GM12872 (cell line): ENCODE results near the gene OBP2A.

Source experiments
- TF ChIP-seq, protein P1 (sequence below): IDR thresholded peaks from 3 replicates; pipeline ENCODE4 v1.5.1; 2011; ENCODE audit warnings: low read depth, mild to moderate bottlenecking, low read length, moderate library complexity; ENCODE audit not compliant: insufficient read depth

Gene OBP2A

DNA sequence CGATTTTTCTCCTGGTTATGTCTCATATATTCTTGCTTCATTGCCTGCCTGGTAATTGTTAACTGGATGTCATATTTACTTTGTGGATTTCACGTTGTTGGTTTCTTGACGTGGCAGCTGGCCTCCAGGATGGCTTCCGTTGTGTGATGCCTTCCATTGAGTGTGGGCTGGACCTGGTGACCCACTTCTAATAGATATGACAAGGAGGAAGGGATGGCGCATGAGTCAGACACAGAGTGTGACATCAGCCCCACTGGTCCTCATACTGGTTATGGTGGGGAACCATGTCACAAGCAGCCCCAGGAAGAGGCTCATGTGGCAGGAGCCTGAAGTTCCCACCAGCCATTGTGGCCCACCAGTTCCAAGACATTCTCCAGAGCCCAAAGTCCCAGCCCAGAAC is 9.3 kb downstream of the OBP2A start:
- TF ChIP-seq, protein P1, sequence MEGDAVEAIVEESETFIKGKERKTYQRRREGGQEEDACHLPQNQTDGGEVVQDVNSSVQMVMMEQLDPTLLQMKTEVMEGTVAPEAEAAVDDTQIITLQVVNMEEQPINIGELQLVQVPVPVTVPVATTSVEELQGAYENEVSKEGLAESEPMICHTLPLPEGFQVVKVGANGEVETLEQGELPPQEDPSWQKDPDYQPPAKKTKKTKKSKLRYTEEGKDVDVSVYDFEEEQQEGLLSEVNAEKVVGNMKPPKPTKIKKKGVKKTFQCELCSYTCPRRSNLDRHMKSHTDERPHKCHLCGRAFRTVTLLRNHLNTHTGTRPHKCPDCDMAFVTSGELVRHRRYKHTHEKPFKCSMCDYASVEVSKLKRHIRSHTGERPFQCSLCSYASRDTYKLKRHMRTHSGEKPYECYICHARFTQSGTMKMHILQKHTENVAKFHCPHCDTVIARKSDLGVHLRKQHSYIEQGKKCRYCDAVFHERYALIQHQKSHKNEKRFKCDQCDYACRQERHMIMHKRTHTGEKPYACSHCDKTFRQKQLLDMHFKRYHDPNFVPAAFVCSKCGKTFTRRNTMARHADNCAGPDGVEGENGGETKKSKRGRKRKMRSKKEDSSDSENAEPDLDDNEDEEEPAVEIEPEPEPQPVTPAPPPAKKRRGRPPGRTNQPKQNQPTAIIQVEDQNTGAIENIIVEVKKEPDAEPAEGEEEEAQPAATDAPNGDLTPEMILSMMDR: no peak

DNA sequence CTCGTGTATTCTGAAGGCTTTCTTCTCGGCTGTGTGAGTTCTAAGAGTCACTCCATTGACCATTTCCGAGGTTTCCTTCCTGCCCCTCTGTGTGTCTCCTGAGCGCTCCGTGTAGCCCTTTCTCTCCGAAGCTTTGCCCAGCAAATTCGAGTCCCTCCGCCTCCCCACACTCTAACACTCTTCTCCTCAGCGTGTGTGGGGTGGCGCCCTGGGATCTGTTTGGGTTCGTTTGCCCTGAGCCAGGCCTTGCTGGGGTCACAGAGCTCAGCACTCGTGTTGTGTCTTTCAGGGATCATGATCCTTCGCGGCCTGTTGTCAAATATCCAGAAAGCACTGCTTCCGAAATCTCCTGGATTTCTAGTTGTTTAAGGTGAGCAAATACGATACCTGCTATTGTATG is 10.0 kb downstream of the OBP2A start:
- TF ChIP-seq, protein P1: no peak

DNA sequence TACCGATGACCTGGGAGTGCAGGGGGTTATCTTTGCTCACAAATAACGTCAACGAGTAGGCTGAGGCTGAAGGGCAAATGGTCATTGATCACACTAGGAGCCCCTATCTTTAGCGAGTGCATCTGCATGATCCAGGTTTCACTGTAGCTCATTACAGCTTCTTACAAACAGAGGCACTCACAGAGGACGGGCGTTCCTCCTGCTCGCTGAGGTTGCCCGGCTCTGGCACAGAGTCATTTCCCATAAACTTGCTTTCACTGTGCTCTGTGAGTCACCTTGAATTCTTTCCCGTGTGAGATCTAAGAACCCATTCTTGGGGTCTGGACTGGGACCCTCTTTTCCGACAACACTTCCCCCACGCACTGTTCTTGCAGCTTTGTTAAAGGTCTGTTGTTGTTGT is 13.7 kb downstream of the OBP2A start:
- TF ChIP-seq, protein P1: no peak

DNA sequence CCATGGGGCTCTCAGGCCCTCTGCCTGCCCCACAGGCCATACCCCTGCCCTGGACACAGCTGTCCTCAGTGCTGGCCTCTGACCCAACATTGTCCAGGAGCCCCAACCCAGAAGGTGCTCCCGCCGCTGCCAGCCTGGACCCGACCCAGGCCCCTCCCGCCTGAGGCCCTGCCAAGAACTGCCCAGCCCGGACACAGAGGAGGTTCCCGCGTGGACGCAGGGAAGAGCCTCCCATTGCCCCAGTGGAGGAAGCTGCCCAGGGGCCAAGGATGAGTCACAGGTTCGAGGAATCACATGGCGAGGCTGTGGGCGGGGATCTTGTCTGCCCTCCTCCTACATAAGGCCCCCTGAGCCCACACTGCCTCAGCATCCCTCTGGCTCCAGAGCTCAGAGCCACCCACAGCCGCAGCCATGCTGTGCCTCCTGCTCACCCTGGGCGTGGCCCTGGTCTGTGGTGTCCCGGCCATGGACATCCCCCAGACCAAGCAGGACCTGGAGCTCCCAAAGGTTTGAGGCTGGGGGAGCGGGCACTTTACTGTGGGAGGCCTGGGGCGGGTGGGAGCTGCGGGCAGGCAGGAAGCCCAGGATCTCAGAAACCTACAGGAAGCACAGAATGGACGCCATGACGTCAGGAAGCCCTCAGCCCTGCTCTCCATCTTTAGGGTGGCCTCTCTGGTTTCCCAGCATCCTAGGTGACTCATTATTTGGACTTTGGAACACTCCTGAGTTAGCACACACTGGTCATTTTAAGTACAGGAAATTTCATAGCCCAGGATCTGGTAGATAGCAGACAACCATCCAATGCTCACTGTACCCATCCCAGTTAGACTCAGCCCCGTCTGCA is 15.7 kb downstream of the OBP2A start, which contains the start of gene PAEP:
TSS of gene PAEP (plus strand) at position 366 of the 844 bp plus-strand sequence.
- TF ChIP-seq, protein P1: no peak

DNA sequence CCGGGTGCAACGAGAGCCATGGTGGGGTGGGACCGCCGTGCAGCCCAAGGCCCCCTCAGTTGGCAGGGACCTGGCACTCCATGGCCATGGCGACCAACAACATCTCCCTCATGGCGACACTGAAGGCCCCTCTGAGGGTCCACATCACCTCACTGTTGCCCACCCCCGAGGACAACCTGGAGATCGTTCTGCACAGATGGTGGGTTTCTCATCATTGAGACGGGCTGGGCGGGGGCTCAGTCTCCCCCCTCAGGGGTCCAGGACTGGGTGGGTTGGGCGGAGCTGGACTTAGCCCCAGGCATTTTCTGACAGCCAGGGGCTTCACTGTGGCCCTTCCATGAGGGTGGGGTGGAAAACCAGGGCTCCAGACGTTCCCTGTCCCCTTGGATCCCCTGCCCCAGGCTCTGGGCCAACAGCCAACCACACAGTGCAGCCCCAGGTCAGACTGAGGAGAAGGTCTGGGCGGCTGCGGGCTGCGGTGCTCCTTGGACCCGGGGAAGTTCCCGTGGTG is 16.4 kb downstream of the OBP2A start:
- TF ChIP-seq, protein P1: no peak

DNA sequence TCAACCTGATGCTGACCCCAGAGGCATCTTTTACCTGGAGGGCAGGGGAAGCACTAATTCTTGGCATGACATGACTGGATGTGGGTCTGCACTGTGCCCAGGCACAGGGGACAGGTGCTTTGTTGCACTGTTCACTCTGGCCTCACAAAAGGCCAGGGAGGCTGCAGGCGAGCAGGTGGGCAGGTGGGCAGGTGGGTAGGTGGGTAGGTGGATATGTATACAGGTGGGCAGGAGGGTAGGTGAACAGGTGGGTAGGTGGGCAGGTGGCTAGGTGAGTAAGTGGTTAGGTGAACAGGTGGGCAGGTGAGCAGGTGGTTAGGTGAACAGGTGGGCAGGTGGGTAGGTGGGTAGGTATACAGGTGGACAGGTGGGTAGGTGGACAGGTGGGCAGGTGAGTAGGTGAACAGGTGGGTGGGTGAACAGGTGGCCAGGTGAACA is 17.1 kb downstream of the OBP2A start:
- TF ChIP-seq, protein P1: no peak

DNA sequence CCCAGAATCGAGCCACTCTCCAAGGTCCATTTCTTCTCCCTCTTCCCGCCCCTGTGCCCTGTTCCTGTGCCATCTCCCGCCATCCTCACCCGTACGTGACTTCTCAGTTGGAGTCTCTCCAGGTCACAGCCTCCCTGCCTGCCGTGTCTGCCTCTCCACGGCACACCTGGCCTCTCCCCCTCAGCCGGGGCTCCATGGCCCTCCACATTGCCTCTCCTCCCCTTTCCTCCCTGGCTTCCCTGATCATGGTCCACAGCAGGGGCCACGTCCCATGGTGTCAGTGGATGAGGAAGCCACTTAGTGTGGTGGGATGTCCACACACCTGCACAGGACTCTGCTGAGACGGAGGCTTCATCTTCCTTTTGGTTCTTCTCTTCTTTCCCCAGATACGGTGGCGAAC is 17.9 kb downstream of the OBP2A start:
- TF ChIP-seq, protein P1: no peak
